K562 (cell line): ENCODE measurements around the gene KLF13. TPM values are rescaled to one million over a fixed set of nuclear protein-coding genes. Genes with fewer than 3 reads are reported as not detected.

ENCODE experiments used
- ARNT ChIP-seq, 2 experiments: fragments of 450-650 bp; IDR thresholded peaks; 2 replicates each; pipeline ENCODE4 v1.6.1; 2016; ENCODE audit warnings: mild to moderate bottlenecking in 1 of 2
- ATF1 ChIP-seq, 2 experiments: fragments of 450-650 bp in 1 of 2; IDR thresholded peaks; 2 replicates each; pipeline ENCODE4 v1.6.1; 2016; ENCODE audit warnings: missing compliant biosample characterization in 1 of 2, missing genetic modification characterization in 1 of 2
- CBFB ChIP-seq: sonication (generic); formaldehyde crosslinking; IDR thresholded peaks from 2 replicates; pipeline ENCODE4 v1.4.0; 2020; ENCODE audit warnings: mild to moderate bottlenecking, missing genetic modification reagents
- DPF2 ChIP-seq: fragments of 450-650 bp; IDR thresholded peaks from 2 replicates; pipeline ENCODE4 v1.6.1; 2016
- EGR1 ChIP-seq: fragments of 450-650 bp; conservative IDR thresholded peaks from 2 replicates; pipeline ENCODE4 v1.6.1; 2017; ENCODE audit warnings: mild to moderate bottlenecking
- ILK ChIP-seq: fragments of 450-650 bp; IDR thresholded peaks from 2 replicates; pipeline ENCODE4 v1.6.1; 2016; ENCODE audit warnings: missing genetic modification characterization, low read depth, mild to moderate bottlenecking, missing compliant biosample characterization, moderate library complexity, borderline replicate concordance
- KAT7 ChIP-seq: sonication (generic); formaldehyde crosslinking; IDR thresholded peaks from 2 replicates; pipeline ENCODE4 v1.8.0; 2022; ENCODE audit warnings: missing genetic modification reagents, mild to moderate bottlenecking, borderline replicate concordance
- KLF1 ChIP-seq: fragments of 450-650 bp; IDR thresholded peaks from 2 replicates; pipeline ENCODE4 v1.6.1; 2016; ENCODE audit warnings: missing genetic modification characterization, missing compliant biosample characterization
- MEIS2 ChIP-seq: fragments of 450-650 bp; IDR thresholded peaks from 2 replicates; pipeline ENCODE4 v1.6.1; 2014; ENCODE audit warnings: mild to moderate bottlenecking; ENCODE audit not compliant: partially characterized antibody
- NFYB ChIP-seq: IDR thresholded peaks from 2 replicates; pipeline ENCODE4 v1.6.1; 2011; ENCODE audit warnings: mild to moderate bottlenecking, moderate library complexity; ENCODE audit not compliant: insufficient read length; ENCODE audit errors: extremely low read depth
- NR2C2 ChIP-seq, 2 experiments: fragments of 200-800 bp in 1 of 2; sonication (Bioruptor generic) in 1 of 2; sonication (generic) in 1 of 2; formaldehyde crosslinking in 1 of 2; IDR thresholded peaks; 2 replicates each; pipeline versions ENCODE4 v1.6.1 to v1.8.0; 2016 to 2022; ENCODE audit warnings: mild to moderate bottlenecking in 1 of 2, missing compliant biosample characterization in 1 of 2, missing genetic modification characterization in 1 of 2, missing genetic modification reagents in 1 of 2
- PHTF2 ChIP-seq: fragments of 250-450 bp; sonication (Bioruptor Pico); IDR thresholded peaks from 2 replicates; pipeline ENCODE4 v1.5.0; 2021; ENCODE audit warnings: mild to moderate bottlenecking
- RBM39 ChIP-seq: fragments of 200-400 bp; formaldehyde crosslinking; optimal IDR thresholded peaks from 2 replicates; pipeline ENCODE3; 2018; ENCODE audit warnings: low read depth, low read length
- RCOR1 ChIP-seq, 2 experiments: IDR thresholded peaks; 2 replicates each; pipeline ENCODE4 v1.6.1; 2012; ENCODE audit warnings: low read depth in 2 of 2, low read length in 2 of 2, borderline replicate concordance in 1 of 2, improper control_type of control experiment in 1 of 2
- SRSF1 ChIP-seq: fragments of 200-400 bp; formaldehyde crosslinking; IDR thresholded peaks from 2 replicates; pipeline ENCODE4 v1.6.1; 2017; ENCODE audit warnings: mild to moderate bottlenecking, low read depth, low read length, moderate library complexity
- TCFL5 ChIP-seq: fragments of 250-450 bp; sonication (Bioruptor Pico); conservative IDR thresholded peaks from 2 replicates; pipeline ENCODE4 v1.6.1; 2021; ENCODE audit warnings: mild to moderate bottlenecking, moderate library complexity, matching md5 sums
- U2AF2 ChIP-seq: fragments of 200-400 bp; formaldehyde crosslinking; optimal IDR thresholded peaks from 2 replicates; pipeline ENCODE3; 2017; ENCODE audit warnings: low read depth, mild to moderate bottlenecking, low read length
- VEZF1 ChIP-seq: fragments of 200-800 bp; sonication (Bioruptor generic); IDR thresholded peaks from 2 replicates; pipeline ENCODE4 v1.6.1; 2017; ENCODE audit warnings: missing genetic modification characterization, missing compliant biosample characterization
- XRCC4 ChIP-seq: IDR thresholded peaks from one replicate; pipeline ENCODE4 v1.6.1; 2011; ENCODE audit not compliant: insufficient read depth, insufficient read length; ENCODE audit errors: extremely low read depth
- ZEB2 ChIP-seq: fragments of 450-650 bp; IDR thresholded peaks from 2 replicates; pipeline ENCODE4 v1.6.1; 2016
- ZNF639 ChIP-seq, 2 experiments: fragments of 200-800 bp in 1 of 2; sonication (Bioruptor generic) in 1 of 2; sonication (generic) in 1 of 2; formaldehyde crosslinking in 1 of 2; IDR thresholded peaks in 1 of 2; conservative IDR thresholded peaks in 1 of 2; 2 replicates each; pipeline versions ENCODE4 v1.5.0 to v1.6.1; 2016 to 2020; ENCODE audit warnings: missing compliant biosample characterization in 1 of 2, missing genetic modification characterization in 1 of 2, missing genetic modification reagents in 1 of 2
- polyA plus RNA-seq, 8 experiments: library from polyadenylated mRNA; depleted of rRNA in 4 of 8; stranded (reverse) in 5 of 8; unstranded in 3 of 8; fragments of >200 nt; fragmentation: Nextera tagmentation in 2 of 8; fragmentation: Illumina TruSeq in 1 of 8; extraction: Ambion mirVana in 2 of 8; extraction: Trizol in 1 of 8; gene quantifications; 2 replicates each; pipeline versions ENCODE4 v1.2.1 to v1.2.3, GENCODE V29; 2011 to 2014; ENCODE audit warnings: inconsistent platforms in 1 of 8, missing spikeins in 1 of 8
- total RNA-seq, 7 experiments: library from RNA; depleted of rRNA in 6 of 7; stranded (reverse); fragments of >200 nt in 6 of 7; fragmentation: Illumina TruSeq in 2 of 7; extraction: Trizol in 2 of 7; gene quantifications; 2 replicates each; pipeline versions ENCODE4 v1.2.1 to v1.2.3, GENCODE V29; 2011 to 2021; ENCODE audit warnings: low replicate concordance in 1 of 7
- TF ChIP-seq, protein P1 (sequence below): IDR thresholded peaks from 3 replicates; pipeline ENCODE4 v1.6.1; 2011; ENCODE audit warnings: borderline replicate concordance, mild to moderate bottlenecking, moderate library complexity; ENCODE audit not compliant: insufficient read length; ENCODE audit errors: extremely low read depth

The KLF13 gene
- total and polyA plus RNA-seq, 9 of the 15 experiments (the other 6 are each of a cell fraction or from before 2014, with no cell fraction given): 1.8 to 10.5 (median 4.8) TPM

- TF ChIP-seq ZNF639 (CRISPR knock-in tag; conservative IDR thresholded peaks at IDR 0.05 in 1 of 2, IDR thresholded peaks at IDR 0.05 in 1 of 2) (peak in 1 of 2 experiments; percentile 89; a peak in 2 of 4 replicates), RBM39 (no peak), KLF1 (peak; percentile 54; the same call in 1 of the 2 replicates), NR2C2 (CRISPR knock-in tag; IDR thresholded peaks at IDR 0.05) (no peak), NR2C2 (tag; IDR thresholded peaks at IDR 0.05) (peak; percentile 50), VEZF1 (CRISPR knock-in tag) (peak; percentile 90), TCFL5 (CRISPR knock-in tag) (no peak), KAT7 (CRISPR knock-in tag) (no peak), NFYB (peak; percentile 71), ARNT (IDR thresholded peaks at IDR 0.05) (no peak), CBFB (CRISPR knock-in tag) (no peak), ATF1 (CRISPR knock-in tag; IDR thresholded peaks at IDR 0.05) (0 out of 2 replicates have a peak, but pooled peaks have one; percentile 36), ATF1 (tag; IDR thresholded peaks at IDR 0.05) (peak; percentile 95), PHTF2 (CRISPR knock-in tag) (no peak), DPF2 (no peak), XRCC4 (no peak), MEIS2 (peak; percentile 73), ILK (no peak), RCOR1 (IDR thresholded peaks at IDR 0.05; ENCODE audit: borderline replicate concordance in 1 of 2, low read depth in 2 of 2, low read length in 2 of 2) (no peak), U2AF2 (no peak), SRSF1 (no peak), ZEB2 (no peak), EGR1 (peak; percentile 97)
- TF ChIP-seq, protein P1, sequence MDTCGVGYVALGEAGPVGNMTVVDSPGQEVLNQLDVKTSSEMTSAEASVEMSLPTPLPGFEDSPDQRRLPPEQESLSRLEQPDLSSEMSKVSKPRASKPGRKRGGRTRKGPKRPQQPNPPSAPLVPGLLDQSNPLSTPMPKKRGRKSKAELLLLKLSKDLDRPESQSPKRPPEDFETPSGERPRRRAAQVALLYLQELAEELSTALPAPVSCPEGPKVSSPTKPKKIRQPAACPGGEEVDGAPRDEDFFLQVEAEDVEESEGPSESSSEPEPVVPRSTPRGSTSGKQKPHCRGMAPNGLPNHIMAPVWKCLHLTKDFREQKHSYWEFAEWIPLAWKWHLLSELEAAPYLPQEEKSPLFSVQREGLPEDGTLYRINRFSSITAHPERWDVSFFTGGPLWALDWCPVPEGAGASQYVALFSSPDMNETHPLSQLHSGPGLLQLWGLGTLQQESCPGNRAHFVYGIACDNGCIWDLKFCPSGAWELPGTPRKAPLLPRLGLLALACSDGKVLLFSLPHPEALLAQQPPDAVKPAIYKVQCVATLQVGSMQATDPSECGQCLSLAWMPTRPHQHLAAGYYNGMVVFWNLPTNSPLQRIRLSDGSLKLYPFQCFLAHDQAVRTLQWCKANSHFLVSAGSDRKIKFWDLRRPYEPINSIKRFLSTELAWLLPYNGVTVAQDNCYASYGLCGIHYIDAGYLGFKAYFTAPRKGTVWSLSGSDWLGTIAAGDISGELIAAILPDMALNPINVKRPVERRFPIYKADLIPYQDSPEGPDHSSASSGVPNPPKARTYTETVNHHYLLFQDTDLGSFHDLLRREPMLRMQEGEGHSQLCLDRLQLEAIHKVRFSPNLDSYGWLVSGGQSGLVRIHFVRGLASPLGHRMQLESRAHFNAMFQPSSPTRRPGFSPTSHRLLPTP: no peak
Measured at GRCh38 chr15:31326156-31326874, at the start of gene KLF13 (continued).
